SKM-1 treated with dmso at 0.1 percent for 144 hours (cell line): ENCODE measurements around the gene CACNA2D4.

Experiments
- DNase-seq: peaks from one replicate; lab custom pipeline; 2025; ENCODE audit not compliant: unreplicated experiment; lab: John Stamatoyannopoulos, UW

The CACNA2D4 gene

DNA sequence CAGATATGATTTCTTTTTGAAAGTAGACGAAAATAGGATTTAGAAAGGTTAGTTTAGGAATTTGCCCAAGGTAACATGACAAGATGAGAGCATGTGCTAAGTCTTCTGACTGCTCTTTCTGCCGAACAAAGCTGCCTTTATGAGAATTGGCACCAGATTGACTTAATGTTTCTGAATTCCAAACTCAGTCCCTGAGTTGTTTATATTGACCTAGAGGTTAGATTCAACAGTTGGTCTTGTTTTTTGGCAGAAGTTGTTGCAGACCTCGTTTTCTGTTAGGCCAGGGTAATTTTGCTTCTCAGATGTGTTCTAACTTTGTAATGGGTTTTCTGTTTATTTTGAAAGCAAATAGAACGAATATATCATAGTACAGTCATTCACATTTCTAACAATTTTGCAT, 159.6 kb downstream of the CACNA2D4 start:
- no peak for DNase-seq

DNA sequence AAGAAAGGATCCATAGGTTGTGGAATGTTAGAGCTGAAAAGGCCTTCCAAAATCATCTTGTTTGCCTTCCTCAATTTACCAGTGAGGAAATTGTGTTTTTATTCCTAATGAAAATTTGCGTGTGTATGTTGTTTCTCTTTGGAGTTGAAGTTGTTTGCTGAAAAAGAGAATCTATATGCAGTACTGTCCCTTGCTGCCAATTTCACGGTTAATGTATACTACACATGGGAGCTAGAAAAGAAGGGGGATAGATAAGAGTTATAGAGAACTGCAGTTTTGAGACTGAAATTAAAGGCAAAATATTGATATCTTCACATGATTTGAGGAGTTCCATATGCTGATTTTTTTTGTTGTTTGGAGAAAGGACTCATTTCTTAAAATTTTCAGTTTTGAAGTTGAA, 160.1 kb downstream of the CACNA2D4 start:
- no peak for DNase-seq

GRCh38 chr12:1750300-1750699, 168.2 kb downstream of the CACNA2D4 start:
- no peak for DNase-seq

GRCh38 chr12:1749019-1749418, 169.4 kb downstream of the CACNA2D4 start:
- no peak for DNase-seq

GRCh38 chr12:1747609-1748008, 170.8 kb downstream of the CACNA2D4 start:
- DNase-seq = no peak

- DNase-seq = no peak
Observed at GRCh38 chr12:1744932-1745331, 173.5 kb downstream of the CACNA2D4 start.
